GM11168 (cell line): ENCODE results near the gene AK1.
"Not testable (repeated sequence)": the region's sequence is repeated elsewhere in the genome, so short reads cannot be mapped to it uniquely, and the experiment has no call there.

ENCODE experiments used
- in situ Hi-C: fragments of 300-500 bp; cut with MboI; formaldehyde crosslinking; loops from one replicate; pipeline ENCODE4 v1.12.0; 2022; ENCODE audit warnings: low sequenced_read_pairs; ENCODE audit not compliant: unreplicated experiment

Gene AK1

DNA sequence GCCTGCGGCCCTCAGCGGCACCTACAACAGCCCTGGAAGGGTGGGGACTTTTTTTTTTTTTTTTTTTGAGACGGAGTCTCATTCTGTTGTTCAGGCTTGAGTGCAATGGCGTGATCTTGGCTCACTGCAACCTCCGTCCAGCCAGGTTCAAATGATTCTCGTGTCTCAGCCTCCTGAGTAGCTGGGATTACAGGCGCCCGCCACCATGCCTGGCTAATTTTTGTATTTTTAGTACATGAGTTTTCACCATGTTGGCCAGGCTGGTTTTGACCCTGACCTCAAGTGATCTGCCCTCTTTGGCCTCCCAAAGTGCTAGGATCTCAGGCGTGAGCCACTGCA lies 7.4 kb downstream of the AK1 start:
- in situ Hi-C loops = not testable (repeated sequence)

GRCh38 chr9:127869310-127870152 lies 7.9 kb downstream of the AK1 start:
- in situ Hi-C loops = no loop called here

GRCh38 chr9:127868278-127868902 lies 9.1 kb downstream of the AK1 start:
- in situ Hi-C loops = no loop called here

DNA sequence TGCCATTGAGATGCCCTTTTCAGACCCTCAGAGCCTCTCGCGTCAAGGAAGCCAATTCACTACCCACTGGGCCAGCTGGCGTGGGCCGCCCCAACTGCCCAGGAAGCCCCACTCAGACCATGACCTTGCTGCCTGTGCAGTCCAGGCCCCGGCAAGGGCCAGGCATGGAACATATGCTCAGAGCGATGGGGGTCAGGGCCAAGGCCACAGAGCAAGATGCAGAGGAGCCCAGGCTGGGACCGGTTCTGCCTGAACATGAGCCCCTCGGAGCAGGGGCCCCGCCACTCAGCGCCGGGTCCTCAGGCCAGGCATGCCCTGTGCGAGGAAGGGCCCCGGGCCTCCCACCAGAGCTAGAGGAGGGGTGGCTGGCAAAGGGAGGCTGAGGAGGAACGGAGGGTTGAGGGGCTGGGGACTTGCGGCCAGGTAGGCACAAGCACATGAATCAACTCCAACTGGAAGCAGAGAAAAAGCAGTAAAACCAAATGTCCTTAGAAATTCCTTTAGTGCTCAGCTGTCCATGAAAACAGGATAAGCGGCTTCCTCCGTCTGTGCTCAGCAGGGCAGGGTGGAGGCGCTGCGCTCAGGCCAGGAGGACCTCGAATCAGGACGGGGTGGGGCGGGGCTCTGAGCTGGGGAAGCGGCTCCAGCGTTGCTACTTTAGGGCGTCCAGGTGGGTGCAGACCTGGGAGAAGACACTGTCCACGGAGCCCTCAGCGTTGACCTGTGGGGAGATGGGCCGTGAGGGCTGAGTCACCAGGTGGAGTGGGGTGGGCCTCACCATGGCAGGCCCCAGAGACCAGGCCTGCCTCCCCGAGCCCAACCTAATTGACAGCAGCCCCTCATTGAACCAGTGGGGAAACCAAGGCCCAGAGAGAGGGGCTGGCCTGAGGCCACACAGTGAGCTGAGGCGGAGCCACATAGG lies 9.9 kb downstream of the AK1 start:
- in situ Hi-C loops = no loop called here

DNA sequence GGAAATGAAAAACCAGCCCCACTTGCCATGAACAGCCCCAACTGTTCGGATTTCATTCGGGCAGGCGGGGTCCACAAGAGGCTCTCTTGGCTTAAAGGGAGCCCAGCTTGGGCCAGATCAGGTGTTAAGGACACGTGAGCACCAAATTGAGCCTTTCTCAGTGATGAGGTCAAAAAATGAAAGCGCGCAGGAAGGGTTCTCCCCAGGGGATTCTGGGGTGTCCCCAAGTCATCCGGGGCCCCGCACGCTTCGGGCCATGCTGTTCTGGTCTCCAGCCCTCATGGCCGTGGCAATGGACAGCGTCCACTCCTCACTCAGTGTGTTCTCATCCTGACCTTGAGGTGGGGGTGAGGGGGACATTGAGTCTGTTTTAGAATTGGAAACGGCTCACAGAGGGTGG lies 10.9 kb downstream of the AK1 start:
- in situ Hi-C loops = no loop called here

GRCh38 chr9:127865645-127866464 lies 11.6 kb downstream of the AK1 start:
- in situ Hi-C loops = no loop called here

- in situ Hi-C loops = no loop called here
Observed at GRCh38 chr9:127863191-127863621, 14.3 kb downstream of the AK1 start.

DNA sequence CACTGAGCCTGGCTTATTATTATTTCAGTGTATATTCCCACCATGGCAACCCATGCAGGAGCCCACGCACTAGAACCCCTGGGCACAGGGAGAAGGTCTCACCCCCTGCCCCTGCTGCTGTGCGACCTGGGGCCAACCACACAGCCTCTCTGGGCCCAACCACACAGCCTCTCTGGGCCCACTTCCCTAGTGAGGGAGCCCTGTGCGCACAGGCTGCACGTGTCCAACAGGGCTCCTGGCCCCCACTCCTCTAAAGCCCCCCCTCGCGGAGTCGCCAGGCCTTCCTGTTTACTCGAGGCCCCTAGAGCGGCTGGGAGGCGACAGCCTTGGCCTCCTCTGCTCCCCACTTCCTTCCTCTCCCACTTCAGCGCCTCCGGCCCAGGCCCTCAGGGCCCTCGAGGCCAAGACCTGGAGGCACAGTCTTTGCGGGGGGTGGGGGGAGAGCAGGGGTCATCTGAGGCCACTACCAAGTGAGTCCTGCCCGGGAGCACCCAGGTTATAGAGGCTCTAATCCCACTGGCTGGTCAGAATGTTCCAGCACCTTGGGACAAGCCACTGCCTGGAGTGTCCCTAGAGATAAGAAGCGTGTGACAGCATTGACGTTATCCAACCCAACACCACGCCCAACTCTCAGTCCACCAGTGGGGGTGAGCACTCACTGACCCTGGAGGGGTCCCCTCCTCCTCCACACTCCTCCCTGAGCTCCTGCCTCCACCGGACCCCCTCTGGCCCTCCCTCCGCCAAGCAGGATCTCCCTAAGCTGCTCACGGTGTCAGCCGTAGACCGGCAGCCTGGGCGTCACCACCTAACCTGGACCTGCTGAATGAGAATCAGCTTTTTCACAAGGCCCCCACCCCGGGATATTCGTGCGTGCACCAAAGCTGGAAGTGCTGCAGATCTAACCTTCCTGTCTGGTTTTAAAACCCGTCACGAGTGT lies 15.1 kb downstream of the AK1 start:
- in situ Hi-C loops = no loop called here

- in situ Hi-C loops = no loop called here
Observed at GRCh38 chr9:127860779-127861178, 16.7 kb downstream of the AK1 start.

GRCh38 chr9:127860260-127860659 lies 17.2 kb downstream of the AK1 start:
- in situ Hi-C loops = no loop called here

DNA sequence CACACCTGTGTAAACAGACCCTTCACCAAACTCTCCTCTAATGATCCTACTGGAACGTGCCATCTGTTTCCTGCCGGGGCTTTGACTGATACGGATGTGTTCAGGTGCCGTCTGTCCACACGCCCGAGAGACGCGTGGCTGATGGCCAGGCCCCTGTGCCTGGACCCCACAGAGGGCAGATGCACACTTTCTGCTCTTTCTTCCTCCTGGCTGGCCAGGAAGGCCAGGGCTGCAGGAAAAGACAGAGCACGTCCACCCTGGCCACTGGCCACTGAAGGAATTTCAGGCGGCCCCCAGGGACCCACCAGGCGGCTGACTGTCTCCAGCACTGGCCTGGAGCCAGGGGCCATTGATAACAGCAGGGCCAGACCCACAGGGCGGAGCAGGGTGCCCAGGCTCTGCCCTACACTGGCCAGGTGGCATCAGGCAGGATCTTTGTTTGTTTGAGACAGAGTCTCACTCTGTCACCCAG lies 19.4 kb downstream of the AK1 start:
- in situ Hi-C loops = no loop called here

DNA sequence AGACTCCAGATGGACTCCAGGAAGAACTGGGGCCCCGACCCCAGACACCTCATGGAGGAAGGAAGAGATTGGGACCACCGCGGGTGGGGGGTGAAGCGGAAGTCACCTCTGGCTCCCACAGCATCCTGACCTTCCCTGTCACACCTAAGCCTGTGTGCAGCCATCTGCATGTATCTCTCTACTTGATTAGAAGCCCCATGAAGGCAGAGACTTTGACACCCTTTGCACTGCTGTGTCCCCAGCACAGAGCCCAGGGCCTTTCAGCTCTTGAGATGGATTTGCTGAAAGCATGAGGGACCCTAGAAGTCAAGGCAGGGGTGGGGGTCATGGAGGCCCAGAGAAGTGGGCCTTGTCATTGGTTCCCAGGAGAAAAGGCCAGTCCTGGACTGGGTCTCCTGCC lies 20.2 kb downstream of the AK1 start:
- in situ Hi-C loops = no loop called here

DNA sequence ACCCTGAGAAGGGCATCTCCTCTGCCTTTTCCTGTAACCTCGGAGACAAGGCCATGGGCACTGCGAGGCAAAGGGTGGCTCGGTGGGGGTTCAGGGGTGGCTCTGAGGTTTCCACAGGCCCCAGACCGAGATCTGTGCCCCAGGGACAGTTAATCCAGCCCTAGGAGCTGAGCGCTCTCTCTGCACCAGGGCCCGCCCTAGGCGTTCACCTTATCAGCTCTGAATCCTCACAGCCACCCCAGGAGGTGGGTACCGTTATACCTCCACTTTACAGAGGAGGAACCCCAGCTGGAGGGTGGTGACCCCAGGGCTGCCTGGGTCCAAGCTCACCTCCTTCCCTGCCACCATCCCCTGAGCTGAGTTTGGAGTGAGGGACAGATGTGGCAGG lies 20.8 kb downstream of the AK1 start:
- in situ Hi-C loops = no loop called here

- in situ Hi-C loops = no loop called here
Observed at GRCh38 chr9:127856094-127856728, 21.3 kb downstream of the AK1 start.

DNA sequence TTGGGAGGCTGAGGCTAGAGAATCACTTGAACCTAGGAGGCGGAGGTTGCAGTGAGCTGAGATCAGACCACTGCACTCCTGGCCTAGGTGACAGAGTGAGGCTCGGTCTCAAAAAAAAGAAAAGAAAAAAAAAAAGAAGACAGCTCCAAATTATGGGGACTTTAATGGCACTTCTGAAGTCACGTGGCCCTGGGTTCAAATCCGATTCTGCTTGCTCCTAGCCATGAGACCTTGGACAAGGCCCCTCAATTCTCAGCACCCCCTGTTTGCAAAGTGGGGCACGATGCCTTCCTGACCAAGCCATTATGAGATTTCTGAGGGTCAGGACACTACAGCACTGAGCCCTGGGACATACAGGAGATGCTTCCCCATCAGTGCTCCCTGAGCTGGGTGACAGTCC lies 22.0 kb downstream of the AK1 start:
- in situ Hi-C loops = no loop called here

DNA sequence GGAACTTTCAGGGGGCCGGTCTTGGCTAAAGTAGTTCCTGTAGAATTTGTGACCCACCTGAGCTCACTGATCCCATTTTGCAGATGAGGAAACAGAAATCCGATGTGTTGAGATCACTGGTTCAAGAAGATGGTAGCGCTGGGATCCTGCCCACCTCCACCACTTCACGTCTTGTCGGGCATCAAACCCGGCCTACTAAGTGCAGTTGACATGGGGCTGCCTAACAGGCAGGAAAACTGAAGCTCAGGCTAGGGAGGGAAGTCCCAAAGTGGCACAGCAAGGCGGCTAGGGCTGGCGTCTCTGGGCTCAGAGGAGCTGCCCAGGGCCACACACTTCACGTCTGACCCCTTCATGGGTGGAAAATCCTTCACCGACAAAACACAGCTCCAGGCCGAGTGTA lies 22.5 kb downstream of the AK1 start:
- in situ Hi-C loops = no loop called here

GRCh38 chr9:127854184-127854806 lies 23.2 kb downstream of the AK1 start, which contains the start of gene ENG:
ENG (minus strand) TSS chr9:127854658; CDS start chr9:127854355, 303 bp downstream.
- in situ Hi-C loops = no loop called here
